Measurements from ENCODE around the gene WASHC2C.

DNA sequence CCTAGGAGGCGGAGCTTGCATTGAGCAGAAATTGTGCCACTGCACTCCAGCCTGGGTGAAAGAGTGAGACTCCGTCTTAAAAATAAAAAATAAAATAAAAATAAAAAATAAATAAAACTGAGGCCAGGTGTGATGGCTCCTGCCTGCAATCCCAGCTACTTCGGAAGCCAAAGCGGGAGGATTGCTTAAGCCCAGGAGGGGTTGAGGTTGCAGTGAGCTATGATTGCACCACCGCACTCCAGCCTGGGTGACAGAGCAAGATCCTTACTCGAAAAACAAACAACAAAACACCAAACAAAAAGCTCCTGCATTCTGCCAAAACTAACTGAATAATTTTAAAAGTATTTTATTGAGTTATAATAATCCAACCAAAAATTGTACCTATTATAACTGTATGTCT, 84.0 kb downstream of the WASHC2C start:
- TF ChIP-seq, protein P1, sequence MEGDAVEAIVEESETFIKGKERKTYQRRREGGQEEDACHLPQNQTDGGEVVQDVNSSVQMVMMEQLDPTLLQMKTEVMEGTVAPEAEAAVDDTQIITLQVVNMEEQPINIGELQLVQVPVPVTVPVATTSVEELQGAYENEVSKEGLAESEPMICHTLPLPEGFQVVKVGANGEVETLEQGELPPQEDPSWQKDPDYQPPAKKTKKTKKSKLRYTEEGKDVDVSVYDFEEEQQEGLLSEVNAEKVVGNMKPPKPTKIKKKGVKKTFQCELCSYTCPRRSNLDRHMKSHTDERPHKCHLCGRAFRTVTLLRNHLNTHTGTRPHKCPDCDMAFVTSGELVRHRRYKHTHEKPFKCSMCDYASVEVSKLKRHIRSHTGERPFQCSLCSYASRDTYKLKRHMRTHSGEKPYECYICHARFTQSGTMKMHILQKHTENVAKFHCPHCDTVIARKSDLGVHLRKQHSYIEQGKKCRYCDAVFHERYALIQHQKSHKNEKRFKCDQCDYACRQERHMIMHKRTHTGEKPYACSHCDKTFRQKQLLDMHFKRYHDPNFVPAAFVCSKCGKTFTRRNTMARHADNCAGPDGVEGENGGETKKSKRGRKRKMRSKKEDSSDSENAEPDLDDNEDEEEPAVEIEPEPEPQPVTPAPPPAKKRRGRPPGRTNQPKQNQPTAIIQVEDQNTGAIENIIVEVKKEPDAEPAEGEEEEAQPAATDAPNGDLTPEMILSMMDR (conservative IDR thresholded peaks at IDR 0.05) = no peak
- TF ChIP-seq EZH2 (IDR thresholded peaks at IDR 0.05; ENCODE audit: low read depth) = no peak

All from PC-9 (cell line).